K562 (cell line): ENCODE results near the gene SERPINB11. TPM values are rescaled to one million over a fixed set of nuclear protein-coding genes. Genes with fewer than 3 reads are reported as not detected.

Experiments
- ATAC-seq: fragments of 200-7000 bp; cut with Tn5 transposase; 3 replicates; pipeline ENCODE4 v1.9.1; 2020; ENCODE audit warnings: moderate library complexity
- BruUV-seq: library from RNA; stranded (reverse); fragments of 400-500 nt; replicated peaks from 2 replicates; lab custom pipeline; 2021; lab: Mats Ljungman, UMichigan
- CTCF ChIA-PET: fragments of 300-600 bp; formaldehyde crosslinking; extraction: SDS; loops from one replicate; lab custom pipeline; 2021; ENCODE audit warnings: low intra/inter-chr PET ratio; lab: Yijun Ruan, JAX
- POLR2A ChIA-PET: fragments of 300-600, 350-650 bp; sonication (Branson Sonifier 250); formaldehyde crosslinking; extraction: SDS; loops from one replicate; lab custom pipeline; 2021; ENCODE audit warnings: antibody characterized with exemption, inconsistent platforms; lab: Yijun Ruan, JAX
- DNase-seq, 4 experiments: peaks; one replicate each; pipeline versions ENCODE4 v3.0.0 to v3.0.0-alpha.2; 2011 to 2018; ENCODE audit warnings: low spot score in 3 of 4, mixed read lengths in 3 of 4; ENCODE audit errors: extremely low read depth in 1 of 4
- FAIRE-seq: peaks from 2 replicates; lab custom pipeline; 2011; peaks lifted over from hg19 to GRCh38; lab: Jason Lieb, UNC
- H2AFZ ChIP-seq: 2 replicates; pipeline ENCODE4 v1.6.0; 2011; ENCODE audit warnings: low read depth, low read length, control low read depth, inconsistent platforms
- H3K27ac ChIP-seq: fragments of 200-600 bp; 3 replicates; pipeline ENCODE4 v1.8.0; 2011; ENCODE audit warnings: low read depth, mild to moderate bottlenecking, control low read depth, inconsistent platforms, low read length, moderate library complexity, mixed read lengths; ENCODE audit errors: extremely low read depth
- H3K27me3 ChIP-seq, 2 experiments: fragments of 300-600 bp in 1 of 2; 2 replicates in 1 of 2; 3 replicates in 1 of 2; pipeline versions ENCODE4 v1.6.0 to v1.8.0; 2011; ENCODE audit warnings: inconsistent platforms in 2 of 2, low read length in 2 of 2, mild to moderate bottlenecking in 1 of 2, mixed read lengths in 1 of 2, moderate library complexity in 1 of 2; ENCODE audit not compliant: control insufficient read depth in 2 of 2, insufficient read depth in 2 of 2
- H3K36me3 ChIP-seq: fragments of 300-600 bp; 3 replicates; pipeline ENCODE4 v1.8.0; 2011; ENCODE audit warnings: mild to moderate bottlenecking, low read length, inconsistent platforms; ENCODE audit not compliant: control insufficient read depth, insufficient read depth
- H3K4me1 ChIP-seq, 2 experiments: fragments of 200-600 bp in 1 of 2; replicated peaks in 1 of 2; 2 replicates in 1 of 2; 3 replicates in 1 of 2; pipeline versions ENCODE4 v1.5.1 to v1.8.0; 2011; ENCODE audit warnings: inconsistent platforms in 2 of 2, low read length in 2 of 2, mild to moderate bottlenecking in 1 of 2, mixed read lengths in 1 of 2, moderate library complexity in 1 of 2; ENCODE audit not compliant: control insufficient read depth in 2 of 2, insufficient read depth in 2 of 2
- H3K4me2 ChIP-seq: 2 replicates; pipeline ENCODE4 v1.6.1; 2011; ENCODE audit warnings: low read length, control low read depth, inconsistent platforms, mixed read lengths; ENCODE audit not compliant: insufficient read depth
- H3K4me3 ChIP-seq: fragments of 200-600 bp; sonication (generic), shearing (Covaris generic); 2 replicates; pipeline ENCODE4 v1.5.1; 2016; ENCODE audit warnings: control low read depth, inconsistent platforms
- H3K79me2 ChIP-seq: fragments of 200-600 bp; 3 replicates; pipeline ENCODE4 v1.8.0; 2011; ENCODE audit warnings: low read length, inconsistent platforms; ENCODE audit not compliant: control insufficient read depth, insufficient read depth
- H3K9ac ChIP-seq, 2 experiments: 2 replicates each; pipeline versions ENCODE4 v1.6.0 to v1.6.1; 2011; ENCODE audit warnings: low read depth in 2 of 2, low read length in 2 of 2, control low read depth in 1 of 2, inconsistent platforms in 1 of 2, mild to moderate bottlenecking in 1 of 2, mixed read lengths in 1 of 2; ENCODE audit not compliant: insufficient read depth in 1 of 2
- H3K9me1 ChIP-seq: one replicate; pipeline ENCODE4 v1.6.0; 2011; ENCODE audit warnings: inconsistent platforms, mild to moderate bottlenecking, low read length, moderate library complexity; ENCODE audit not compliant: control insufficient read depth, insufficient read depth
- H3K9me3 ChIP-seq: replicated peaks from 2 replicates; pipeline ENCODE4 v1.5.1; 2011; ENCODE audit warnings: low read depth, low read length, inconsistent platforms; ENCODE audit not compliant: control insufficient read depth, insufficient read depth
- H4K20me1 ChIP-seq: replicated peaks from 2 replicates; pipeline ENCODE4 v1.6.1; 2011; ENCODE audit warnings: low read length, inconsistent platforms, mixed read lengths; ENCODE audit not compliant: control insufficient read depth, insufficient read depth
- HCFC1 ChIP-seq: IDR thresholded peaks from 2 replicates; pipeline ENCODE4 v1.6.1; 2012; ENCODE audit warnings: low read depth, low read length, improper control_type of control experiment
- HMG20B ChIP-seq: fragments of 250-450 bp; sonication (Bioruptor Pico); IDR thresholded peaks from 2 replicates; pipeline ENCODE4 v1.5.0; 2021; ENCODE audit warnings: mild to moderate bottlenecking
- MAZ ChIP-seq, 2 experiments: fragments of 450-650 bp in 1 of 2; sonication (generic) in 1 of 2; formaldehyde crosslinking; IDR thresholded peaks in 1 of 2; conservative IDR thresholded peaks in 1 of 2; 2 replicates each; pipeline versions ENCODE4 v1.4.0 to v1.5.0; 2020; ENCODE audit warnings: mild to moderate bottlenecking in 1 of 2, missing genetic modification reagents in 1 of 2
- SLC30A9 ChIP-seq: fragments of 250-450 bp; sonication (Bioruptor Pico); IDR thresholded peaks from 2 replicates; pipeline ENCODE4 v1.8.0; 2022; ENCODE audit warnings: mild to moderate bottlenecking, moderate library complexity
- SMAD2 ChIP-seq: fragments of 150-350 bp; IDR thresholded peaks from 2 replicates; pipeline ENCODE4 v1.6.1; 2014; ENCODE audit warnings: low read depth, mild to moderate bottlenecking, low read length
- SMARCC2 ChIP-seq: fragments of 450-650 bp; IDR thresholded peaks from 2 replicates; pipeline ENCODE4 v1.6.1; 2017; ENCODE audit warnings: antibody characterized with exemption, moderate library complexity, mild to moderate bottlenecking, low read depth
- SNRNP70 ChIP-seq: fragments of 200-400 bp; formaldehyde crosslinking; optimal IDR thresholded peaks from 2 replicates; pipeline ENCODE3; 2017; ENCODE audit warnings: low read depth, low read length
- ZBTB5 ChIP-seq: fragments of 450-650 bp; IDR thresholded peaks from 2 replicates; pipeline ENCODE4 v1.6.1; 2017; ENCODE audit warnings: antibody characterized with exemption
- ZNF561 ChIP-seq: fragments of 450-650 bp; formaldehyde crosslinking; conservative IDR thresholded peaks from 2 replicates; pipeline ENCODE4 v1.4.0; 2020; ENCODE audit warnings: mild to moderate bottlenecking, moderate library complexity
- ZNF586 ChIP-seq: fragments of 450-650 bp; formaldehyde crosslinking; conservative IDR thresholded peaks from 2 replicates; pipeline ENCODE4 v1.4.0; 2020; ENCODE audit warnings: mild to moderate bottlenecking, moderate library complexity
- ZNF699 ChIP-seq: fragments of 250-450 bp; sonication (Bioruptor Pico); IDR thresholded peaks from 2 replicates; pipeline ENCODE4 v1.8.0; 2021; ENCODE audit warnings: mild to moderate bottlenecking, moderate library complexity; ENCODE audit not compliant: insufficient replicate concordance
- in situ Hi-C: fragments of 300-500 bp; cut with MboI; formaldehyde crosslinking; loops from 4 replicates; pipeline ENCODE4 v1.15.0; 2018; ENCODE audit warnings: inconsistent platforms, mixed read lengths
- intact Hi-C: fragments of 100-400 bp; cut with micrococcal nuclease; formaldehyde crosslinking; loops from 2 replicates; pipeline ENCODE4 v1.14.2; 2022
- polyA plus RNA-seq, 8 experiments: library from polyadenylated mRNA; depleted of rRNA in 4 of 8; stranded (reverse) in 5 of 8; unstranded in 3 of 8; fragments of >200 nt; fragmentation: Nextera tagmentation in 2 of 8; fragmentation: Illumina TruSeq in 1 of 8; extraction: Ambion mirVana in 2 of 8; extraction: Trizol in 1 of 8; gene quantifications; 2 replicates each; pipeline versions ENCODE4 v1.2.1 to v1.2.3, GENCODE V29; 2011 to 2014; ENCODE audit warnings: inconsistent platforms in 1 of 8, missing spikeins in 1 of 8
- total RNA-seq, 7 experiments: library from RNA; depleted of rRNA in 6 of 7; stranded (reverse); fragments of >200 nt in 6 of 7; fragmentation: Illumina TruSeq in 2 of 7; extraction: Trizol in 2 of 7; gene quantifications; 2 replicates each; pipeline versions ENCODE4 v1.2.1 to v1.2.3, GENCODE V29; 2011 to 2021; ENCODE audit warnings: low replicate concordance in 1 of 7

Gene SERPINB11
- total and polyA plus RNA-seq, 9 of the 15 experiments (the other 6 are each of a cell fraction or from before 2014, with no cell fraction given), result not detected

GRCh38 chr18:63757541-63757940 is 54.8 kb downstream of the SERPINB11 start:
- H3K4me2 ChIP-seq, result no peak overlapping the region
- H2AFZ ChIP-seq, result no peak overlapping the region
- no peaks in the 10 kb centered on the region for H3K4me1 ChIP-seq
- H3K9ac ChIP-seq, result no peak overlapping the region
- ChIA-PET CTCF (no interaction called here), POLR2A (no interaction called here)
- TF ChIP-seq SNRNP70 (no peak), HCFC1 (no peak), SMARCC2 (no peak), ZNF699 (CRISPR knock-in tag) (no peak), SMAD2 (no peak), ZNF586 (CRISPR knock-in tag) (no peak), SLC30A9 (CRISPR knock-in tag) (no peak), ZBTB5 (no peak), ZNF561 (CRISPR knock-in tag) (no peak), MAZ (CRISPR knock-in tag; conservative IDR thresholded peaks at IDR 0.05 in 1 of 2, IDR thresholded peaks at IDR 0.05 in 1 of 2) (no peak), HMG20B (no peak)
- in situ Hi-C loops (no loop called here), intact Hi-C loops (no loop called here)
- DNase-seq (no peak), ATAC-seq (no peak), FAIRE-seq (no peak)
- H3K36me3 ChIP-seq, result no peaks in the 10 kb centered on the region
- no peaks in the 10 kb centered on the region for H4K20me1 ChIP-seq
- no peaks in the 10 kb centered on the region for H3K9me3 ChIP-seq
- H3K27me3 ChIP-seq, result no peaks in the 10 kb centered on the region
- no peak overlapping the region for H3K4me3 ChIP-seq
- no peaks in the 10 kb centered on the region for H3K79me2 ChIP-seq
- H3K9me1 ChIP-seq, result no peaks in the 10 kb centered on the region
- no peak overlapping the region for H3K27ac ChIP-seq
- no TSS peak for BruUV-seq
